ENCODE results near the gene MINDY4.

Gene MINDY4

GRCh38 chr7:30899066-30899465 is 127.8 kb downstream of the MINDY4 start:
- no peak for DNase-seq

DNA sequence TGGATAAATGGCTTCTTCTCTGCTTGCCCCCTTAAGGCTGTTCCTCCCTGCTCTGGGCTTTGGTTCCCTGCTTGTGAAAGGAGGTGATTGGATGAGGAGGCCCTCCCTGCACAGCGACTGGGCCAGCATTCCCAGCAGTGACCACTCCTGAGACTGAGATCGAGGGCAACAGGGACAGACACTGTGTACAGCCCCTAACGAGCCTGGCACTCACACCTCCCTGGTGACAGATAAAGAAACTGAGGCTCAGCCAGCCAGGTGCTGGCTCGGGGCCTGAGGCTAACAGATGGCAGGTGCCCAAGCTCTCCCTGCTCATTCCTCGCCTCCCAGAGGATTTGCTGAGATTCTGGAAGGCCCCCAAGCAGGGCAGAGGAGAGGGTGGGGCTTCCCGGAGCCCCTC is 128.4 kb downstream of the MINDY4 start:
- DNase-seq = no peak

- DNase-seq = no peak
These were observed 128.8 kb downstream of the MINDY4 start for GRCh38 chr7:30900053-30900452.

GRCh38 chr7:30900803-30901362 is 129.7 kb downstream of the MINDY4 start:
- DNase-seq = no peak

DNA sequence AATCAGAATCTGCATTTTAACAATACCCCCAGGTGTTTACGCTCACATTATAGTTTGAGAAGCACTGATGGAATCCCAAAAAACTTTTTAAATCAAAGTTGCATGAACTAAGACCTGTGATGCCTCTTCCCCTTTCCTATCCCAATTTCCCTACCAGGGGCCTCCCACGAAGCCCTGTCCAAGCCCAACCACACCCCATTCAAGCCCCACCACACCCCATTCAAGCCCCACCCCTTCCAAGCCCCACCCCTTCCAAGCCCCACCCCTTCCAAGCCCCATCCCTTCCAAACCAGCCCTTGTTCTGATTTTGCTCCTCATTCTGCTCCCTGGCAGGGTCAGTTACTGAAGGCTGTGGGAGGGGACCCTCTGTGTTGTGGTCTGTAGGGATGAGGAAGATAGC is 130.6 kb downstream of the MINDY4 start:
- DNase-seq = no peak

DNA sequence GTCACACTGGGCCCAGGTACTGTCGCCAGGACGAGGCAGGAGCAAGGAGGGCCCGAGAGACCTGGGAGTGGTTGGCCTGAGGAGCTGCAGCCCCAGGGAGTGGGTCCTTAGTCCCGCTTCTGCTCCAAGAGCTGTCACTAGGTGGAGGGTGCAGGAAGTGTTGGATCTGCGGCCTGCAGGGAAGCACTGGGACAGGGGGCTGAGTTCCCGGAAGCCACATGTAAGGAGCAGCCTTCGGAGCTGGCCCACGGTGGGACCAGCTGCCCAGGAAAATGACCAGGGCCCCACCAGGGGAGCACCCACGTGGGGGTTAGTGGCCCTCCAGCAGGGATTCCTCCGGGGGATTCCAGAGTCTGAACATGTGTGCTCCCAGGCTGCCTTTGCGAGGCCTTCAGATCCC is 131.2 kb downstream of the MINDY4 start:
- no peak for DNase-seq

GRCh38 chr7:30903146-30903545 is 131.9 kb downstream of the MINDY4 start:
- no peak for DNase-seq

GRCh38 chr7:30904561-30904960 is 133.3 kb downstream of the MINDY4 start:
- no peak for DNase-seq

- no peak for DNase-seq
These were observed 134.1 kb downstream of the MINDY4 start for GRCh38 chr7:30905078-30906012.

- DNase-seq = no peak
These were observed 134.8 kb downstream of the MINDY4 start for GRCh38 chr7:30906014-30906413.

DNA sequence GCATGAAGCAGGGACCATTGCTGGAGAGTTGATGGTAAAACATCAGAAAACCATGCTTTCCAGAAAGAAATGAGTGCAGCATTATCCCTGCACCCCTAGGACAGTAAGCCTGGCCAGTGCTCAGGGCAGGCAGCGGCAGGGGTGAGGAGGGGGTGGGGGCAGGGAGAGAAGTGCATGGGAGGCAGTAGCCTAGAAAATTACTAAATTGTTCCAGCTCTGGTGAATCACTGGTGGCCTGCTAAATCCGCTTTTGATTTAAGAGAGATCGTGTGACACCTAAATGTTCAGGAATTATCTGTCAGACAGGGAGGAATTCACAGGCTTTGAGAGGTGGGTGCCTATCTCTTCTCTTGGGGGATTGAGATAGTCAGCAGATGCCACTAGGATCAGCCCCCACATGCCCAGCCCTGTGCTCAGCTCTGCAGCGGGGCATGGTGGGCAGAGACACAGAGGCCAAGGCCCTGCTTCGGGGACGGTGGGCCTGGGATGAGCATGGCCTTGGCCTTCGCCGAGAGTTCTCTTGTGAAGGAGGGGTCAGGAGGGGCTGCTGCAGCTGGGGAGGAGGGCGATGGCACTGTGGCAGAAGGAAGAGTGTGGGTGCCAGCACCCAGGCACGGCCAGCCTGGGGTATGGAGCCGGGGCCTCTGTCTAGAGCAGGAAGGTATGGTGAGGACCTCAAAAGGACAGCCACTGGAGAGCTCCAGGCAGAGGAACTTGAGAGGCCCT is 135.5 kb downstream of the MINDY4 start:
- no peak for DNase-seq

GRCh38 chr7:30907527-30908267 is 136.5 kb downstream of the MINDY4 start:
- DNase-seq = no peak

GRCh38 chr7:30908681-30909080 is 137.5 kb downstream of the MINDY4 start:
- peak in 2 of 56 donors; percentile 14 to 21 for DNase-seq

GRCh38 chr7:30909431-30909830 is 138.2 kb downstream of the MINDY4 start:
- no peak for DNase-seq

DNA sequence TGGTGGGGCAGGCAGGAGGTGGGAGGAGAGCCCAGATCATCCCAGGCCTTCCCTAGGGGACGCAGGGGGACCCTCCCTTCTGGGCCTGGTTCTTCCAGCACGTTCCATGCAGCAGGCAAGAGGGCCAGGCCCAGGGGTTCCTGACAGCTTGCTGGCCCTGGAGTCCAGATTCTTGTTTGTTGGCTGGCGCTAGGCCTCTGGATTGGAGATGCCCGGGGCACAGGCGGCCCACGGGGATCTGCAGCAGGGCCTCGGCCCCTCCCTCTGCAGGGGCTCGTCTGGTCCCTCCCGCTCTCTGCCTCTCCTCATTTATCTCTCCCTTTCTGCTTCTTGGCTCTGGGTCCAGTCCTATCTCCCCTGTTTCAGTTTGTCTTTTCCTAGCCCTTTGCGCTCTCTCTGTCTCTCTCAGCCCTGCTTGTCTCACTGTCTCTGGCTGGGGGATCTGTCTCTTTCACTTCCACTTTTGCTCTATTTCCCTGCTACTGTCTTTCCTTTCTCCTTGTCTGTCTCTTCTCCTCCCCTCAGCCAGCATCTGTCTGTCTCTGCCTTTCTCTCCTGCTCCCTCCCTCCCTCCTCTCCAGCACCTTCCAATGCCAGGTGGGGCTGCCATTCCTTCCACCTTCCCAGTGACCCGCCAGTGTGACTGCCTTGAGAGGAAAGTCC is 139.3 kb downstream of the MINDY4 start:
- DNase-seq = no peak

DNA sequence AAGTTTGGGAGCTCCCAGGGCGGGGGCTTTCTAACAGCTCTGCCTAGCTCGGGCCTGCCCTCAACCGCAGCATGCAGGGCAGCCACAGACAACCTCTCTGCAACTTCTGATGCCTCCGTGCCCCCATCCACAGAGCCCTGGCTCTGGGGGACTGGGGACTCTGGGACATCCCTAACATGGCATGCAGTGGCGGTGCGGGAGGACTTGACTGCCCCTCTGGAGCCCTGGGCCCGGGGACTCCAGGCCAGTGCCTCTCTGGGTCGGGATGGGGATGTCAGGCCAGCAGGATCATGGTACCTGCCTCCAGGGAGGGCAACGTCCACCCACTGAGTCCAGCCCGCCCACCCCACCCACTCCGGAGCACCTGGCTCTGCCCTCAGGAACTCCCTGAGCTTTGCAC is 139.9 kb downstream of the MINDY4 start:
- no peak for DNase-seq

DNA sequence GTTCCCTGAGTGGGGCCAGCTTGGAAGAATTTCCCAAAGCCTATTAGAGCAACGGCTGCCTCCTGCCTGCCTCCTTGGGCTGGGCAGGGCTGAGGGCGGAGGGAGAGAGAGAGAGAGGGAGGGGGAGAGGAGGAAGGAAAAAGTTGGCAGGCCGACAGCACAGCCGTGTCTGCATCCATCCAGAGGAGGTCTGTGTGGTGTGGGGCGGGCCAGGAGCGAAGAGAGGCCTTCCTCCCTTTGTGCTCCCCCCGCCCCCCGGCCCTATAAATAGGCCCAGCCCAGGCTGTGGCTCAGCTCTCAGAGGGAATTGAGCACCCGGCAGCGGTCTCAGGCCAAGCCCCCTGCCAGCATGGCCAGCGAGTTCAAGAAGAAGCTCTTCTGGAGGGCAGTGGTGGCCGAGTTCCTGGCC is 140.3 kb downstream of the MINDY4 start, which contains the start of gene AQP1:
Gene AQP1 (plus strand): TSS at position 293 of the 409 bp plus-strand sequence. CDS start 57 bp downstream, at position 350.
- DNase-seq = peak in 37 of 56 donors; percentile 9 to 75 (median 44)

- DNase-seq = peak in 6 of 56 donors; percentile 12 to 24 (median 16)
These were observed 141.0 kb downstream of the MINDY4 start for GRCh38 chr7:30912021-30912730.

GRCh38 chr7:30912731-30912985 is 141.4 kb downstream of the MINDY4 start:
- no peak for DNase-seq

All from nucleus accumbens (tissue), 56 donors.